Endothelial cell of umbilical vein (primary cell): Measurements from ENCODE around the gene NCR2. TPM values are rescaled to one million over a fixed set of nuclear protein-coding genes. Genes with fewer than 3 reads are reported as not detected.

ENCODE experiments used
- BruUV-seq: library from RNA; stranded (reverse); fragments of 400-500 nt; replicated peaks from 2 replicates; lab custom pipeline; 2021; lab: Mats Ljungman, UMichigan
- CTCF ChIA-PET: fragments of 300-600, 350-600 bp; sonication (Branson Sonifier 250); formaldehyde crosslinking; loops from one replicate; lab custom pipeline; 2021; ENCODE audit warnings: antibody characterized with exemption, inconsistent platforms; lab: Charles Lee
- POLR2A ChIA-PET: fragments of 300-600, 350-600 bp; sonication (Branson Sonifier 250); formaldehyde crosslinking; loops from one replicate; lab custom pipeline; 2021; ENCODE audit warnings: antibody characterized with exemption, inconsistent platforms; lab: Charles Lee
- DNase-seq: peaks from one replicate; pipeline ENCODE4 v3.0.0-alpha.2; 2011; ENCODE audit warnings: low read depth, low spot score
- FAIRE-seq: peaks from 2 replicates; lab custom pipeline; 2011; peaks lifted over from hg19 to GRCh38; lab: Jason Lieb, UNC
- H2AFZ ChIP-seq: 2 replicates; pipeline ENCODE4 v1.6.0; 2012; ENCODE audit warnings: low read depth, low read length, control low read depth, inconsistent platforms
- H3K27ac ChIP-seq: 2 replicates; pipeline ENCODE4 v1.5.1; 2011; ENCODE audit warnings: low read depth, mild to moderate bottlenecking, control low read depth, low read length, moderate library complexity; ENCODE audit not compliant: insufficient read depth
- H3K27me3 ChIP-seq, 2 experiments: 2 replicates each; pipeline versions ENCODE4 v1.6.0 to v1.6.1; 2011; ENCODE audit warnings: low read length in 2 of 2, mixed read lengths in 1 of 2; ENCODE audit not compliant: control insufficient read depth in 2 of 2, insufficient read depth in 2 of 2
- H3K36me3 ChIP-seq, 2 experiments: 2 replicates in 1 of 2; 3 replicates in 1 of 2; pipeline ENCODE4 v1.5.1; 2011; ENCODE audit warnings: low read length in 2 of 2, mild to moderate bottlenecking in 1 of 2, moderate library complexity in 1 of 2; ENCODE audit not compliant: control insufficient read depth in 2 of 2, insufficient read depth in 2 of 2; ENCODE audit errors: extremely low read depth in 1 of 2
- H3K4me1 ChIP-seq: 3 replicates; pipeline ENCODE4 v1.5.1; 2011; ENCODE audit warnings: mild to moderate bottlenecking, low read length; ENCODE audit not compliant: control insufficient read depth, insufficient read depth; ENCODE audit errors: extremely low read depth
- H3K4me2 ChIP-seq: 2 replicates; pipeline ENCODE4 v1.6.1; 2011; ENCODE audit warnings: low read length, control low read depth, mixed read lengths; ENCODE audit not compliant: insufficient read depth
- H3K4me3 ChIP-seq, 3 experiments: fragments of 200-600 bp in 1 of 3; sonication (generic), shearing (Covaris generic) in 1 of 3; replicated peaks in 1 of 3; 2 replicates each; pipeline ENCODE4 v1.5.1; 2011 to 2016; ENCODE audit warnings: control low read depth in 3 of 3, low read length in 3 of 3, mild to moderate bottlenecking in 2 of 3, inconsistent platforms in 1 of 3, low read depth in 1 of 3, moderate library complexity in 1 of 3; ENCODE audit not compliant: insufficient read depth in 1 of 3
- H3K79me2 ChIP-seq: 2 replicates; pipeline ENCODE4 v1.6.0; 2012; ENCODE audit warnings: low read length, inconsistent platforms; ENCODE audit not compliant: control insufficient read depth, insufficient read depth
- H3K9ac ChIP-seq: replicated peaks from 2 replicates; pipeline ENCODE3; 2011; ENCODE audit warnings: low read length, control low read depth; ENCODE audit not compliant: insufficient read depth; ENCODE audit errors: extremely low read depth
- H3K9me1 ChIP-seq: replicated peaks from 3 replicates; pipeline ENCODE4 v1.6.0; 2011; ENCODE audit warnings: mild to moderate bottlenecking, low read length; ENCODE audit not compliant: control insufficient read depth, insufficient read depth; ENCODE audit errors: extremely low read depth
- H3K9me3 ChIP-seq: replicated peaks from 2 replicates; pipeline ENCODE4 v1.5.1; 2012; ENCODE audit warnings: low read length, inconsistent platforms; ENCODE audit not compliant: control insufficient read depth, insufficient read depth
- H4K20me1 ChIP-seq: replicated peaks from 2 replicates; pipeline ENCODE3; 2011; ENCODE audit warnings: mild to moderate bottlenecking, low read length; ENCODE audit not compliant: control insufficient read depth, insufficient read depth; ENCODE audit errors: extremely low read depth
- EZH2 ChIP-seq: IDR thresholded peaks from 2 replicates; pipeline ENCODE4 v1.6.1; 2012; ENCODE audit warnings: borderline replicate concordance, low read depth, mild to moderate bottlenecking, moderate library complexity, low read length, inconsistent platforms; ENCODE audit not compliant: severe bottlenecking
- FOS ChIP-seq: IDR thresholded peaks from 2 replicates; pipeline ENCODE4 v1.6.1; 2011; ENCODE audit warnings: mild to moderate bottlenecking, low read length, moderate library complexity, borderline replicate concordance; ENCODE audit not compliant: insufficient read depth
- GATA2 ChIP-seq: IDR thresholded peaks from 2 replicates; pipeline ENCODE4 v1.7.0; 2011; ENCODE audit warnings: low read depth, mild to moderate bottlenecking, moderate library complexity, mixed read lengths, low read length; ENCODE audit not compliant: insufficient read length, insufficient read depth
- JUN ChIP-seq: IDR thresholded peaks from 2 replicates; pipeline ENCODE4 v1.6.1; 2011; ENCODE audit warnings: borderline replicate concordance, low read depth; ENCODE audit not compliant: insufficient read length, insufficient read depth
- MYC ChIP-seq: IDR thresholded peaks from one replicate; pipeline ENCODE4 v1.6.1; 2011; ENCODE audit warnings: mild to moderate bottlenecking, low read depth, low read length
- POLR2A ChIP-seq: IDR thresholded peaks from 2 replicates; pipeline ENCODE4 v1.6.1; 2012; ENCODE audit warnings: low read depth, mild to moderate bottlenecking, control low read depth, low read length
- POLR2AphosphoS5 ChIP-seq: IDR thresholded peaks from 2 replicates; pipeline ENCODE4 v1.6.1; 2012; ENCODE audit warnings: low read depth, mild to moderate bottlenecking, control low read depth, low read length, moderate library complexity; ENCODE audit not compliant: insufficient read depth
- dilution Hi-C: fragments of 300-500 bp; cut with MboI; formaldehyde crosslinking; loops from one replicate; pipeline ENCODE4 v1.15.0; 2019; ENCODE audit warnings: low sequenced_read_pairs; ENCODE audit not compliant: extremely low pct_ligation_motif_present
- intact Hi-C: fragments of 100-400 bp; cut with micrococcal nuclease; formaldehyde crosslinking; loops from one replicate; pipeline ENCODE4 v1.10.0; 2022
- polyA plus RNA-seq, 4 experiments: library from polyadenylated mRNA; depleted of rRNA in 3 of 4; stranded (reverse) in 3 of 4; unstranded in 1 of 4; fragments of >200 nt; gene quantifications; 2 replicates each; pipeline versions ENCODE4 v1.2.1 to v1.2.3, GENCODE V29; 2011 to 2012; ENCODE audit warnings: missing spikeins in 1 of 4
- small RNA-seq: library from RNA; depleted of rRNA; stranded (forward); fragments of <200 nt; gene quantifications from one replicate; pipeline ENCODE3, GENCODE V24; 2012; ENCODE audit warnings: low replicate concordance, low read depth; ENCODE audit not compliant: insufficient read depth, insufficient read length
- total RNA-seq: library from RNA; stranded (reverse); gene quantifications from 2 replicates; pipeline ENCODE4 v1.2.3, GENCODE V29; 2021
- TF ChIP-seq, protein P1 (sequence below), 2 donors: IDR thresholded peaks; 1 replicate in 1 of 2; 2 replicates in 1 of 2; pipeline ENCODE4 v1.5.1; 2011; ENCODE audit warnings: low read length in 2 of 2, mild to moderate bottlenecking in 2 of 2, moderate library complexity in 2 of 2, control low read depth in 1 of 2, inconsistent platforms in 1 of 2, low read depth in 1 of 2; ENCODE audit not compliant: insufficient read depth in 1 of 2; ENCODE audit errors: extremely low read depth in 1 of 2
- TF ChIP-seq, protein P2 (sequence below): IDR thresholded peaks from 2 replicates; pipeline ENCODE4 v1.6.1; 2011; ENCODE audit not compliant: insufficient read depth, insufficient read length

Gene NCR2
- total and polyA plus RNA-seq, 2 donors (not counting 3 experiments of a cell fraction or from before 2014, with no cell fraction given): not detected

DNA sequence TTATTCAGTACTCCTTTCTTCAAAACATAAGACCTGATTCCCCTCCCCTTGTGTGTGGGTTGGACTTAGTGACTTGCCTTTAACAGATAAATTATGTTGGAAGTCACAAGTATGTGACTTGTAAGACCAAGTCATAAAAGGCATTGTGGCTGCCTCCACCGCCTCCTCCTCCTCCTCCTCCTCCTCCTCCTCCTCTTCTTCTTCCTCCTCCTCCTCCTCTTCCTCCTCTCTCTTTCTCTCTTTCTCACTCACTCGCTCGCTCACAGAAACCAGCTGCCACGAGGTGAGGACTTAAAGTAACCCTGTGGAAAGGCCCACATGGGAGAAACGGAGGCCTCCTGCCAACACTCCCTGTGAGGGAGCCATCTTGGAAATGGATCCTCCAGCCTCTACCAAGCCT, 64.0 kb downstream of the NCR2 start:
- intact Hi-C loops (no loop called here), dilution Hi-C loops (no loop called here)
- H3K4me1 ChIP-seq: no peaks in the 10 kb centered on the region
- ChIA-PET CTCF (no interaction called here), POLR2A (no interaction called here)
- no TSS peak for BruUV-seq
- no peak for TF ChIP-seq GATA2
- no peak for TF ChIP-seq POLR2A
- TF ChIP-seq, protein P1, sequence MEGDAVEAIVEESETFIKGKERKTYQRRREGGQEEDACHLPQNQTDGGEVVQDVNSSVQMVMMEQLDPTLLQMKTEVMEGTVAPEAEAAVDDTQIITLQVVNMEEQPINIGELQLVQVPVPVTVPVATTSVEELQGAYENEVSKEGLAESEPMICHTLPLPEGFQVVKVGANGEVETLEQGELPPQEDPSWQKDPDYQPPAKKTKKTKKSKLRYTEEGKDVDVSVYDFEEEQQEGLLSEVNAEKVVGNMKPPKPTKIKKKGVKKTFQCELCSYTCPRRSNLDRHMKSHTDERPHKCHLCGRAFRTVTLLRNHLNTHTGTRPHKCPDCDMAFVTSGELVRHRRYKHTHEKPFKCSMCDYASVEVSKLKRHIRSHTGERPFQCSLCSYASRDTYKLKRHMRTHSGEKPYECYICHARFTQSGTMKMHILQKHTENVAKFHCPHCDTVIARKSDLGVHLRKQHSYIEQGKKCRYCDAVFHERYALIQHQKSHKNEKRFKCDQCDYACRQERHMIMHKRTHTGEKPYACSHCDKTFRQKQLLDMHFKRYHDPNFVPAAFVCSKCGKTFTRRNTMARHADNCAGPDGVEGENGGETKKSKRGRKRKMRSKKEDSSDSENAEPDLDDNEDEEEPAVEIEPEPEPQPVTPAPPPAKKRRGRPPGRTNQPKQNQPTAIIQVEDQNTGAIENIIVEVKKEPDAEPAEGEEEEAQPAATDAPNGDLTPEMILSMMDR (IDR thresholded peaks at IDR 0.05; ENCODE audit: extremely low read depth in 1 of 2, insufficient read depth in 1 of 2, low read depth in 1 of 2, low read length in 2 of 2): no peak
- TF ChIP-seq EZH2: no peak
- TF ChIP-seq MYC: no peak
- no peak for TF ChIP-seq FOS
- TF ChIP-seq, protein P2, sequence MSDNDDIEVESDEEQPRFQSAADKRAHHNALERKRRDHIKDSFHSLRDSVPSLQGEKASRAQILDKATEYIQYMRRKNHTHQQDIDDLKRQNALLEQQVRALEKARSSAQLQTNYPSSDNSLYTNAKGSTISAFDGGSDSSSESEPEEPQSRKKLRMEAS: no peak
- TF ChIP-seq POLR2AphosphoS5: no peak
- TF ChIP-seq JUN: no peak
- no peak for DNase-seq
- H3K27ac ChIP-seq: no peak overlapping the region
- no peak overlapping the region for H3K4me2 ChIP-seq
- no peak overlapping the region for H3K9ac ChIP-seq
- H3K9me3 ChIP-seq: no peaks in the 10 kb centered on the region
- no peak overlapping the region for H3K4me3 ChIP-seq
- no peaks in the 10 kb centered on the region for H3K36me3 ChIP-seq
- no peaks in the 10 kb centered on the region for H4K20me1 ChIP-seq
- no peaks in the 10 kb centered on the region for H3K79me2 ChIP-seq
- no peaks in the 10 kb centered on the region for H3K9me1 ChIP-seq
- no peak for FAIRE-seq
- no peak overlapping the region for H2AFZ ChIP-seq
- H3K27me3 ChIP-seq: peaks cover 11 to 14% of the 10 kb centered on the region in 2 experiments

Small RNAs within 50 kb of the gene (small RNA-seq; reads per million reads assigned to genes)
- not detected for gene RNU6-643P

Other genes with a start within 250 kb of the NCR2 start
- gene TREML1, start 181.3 kb upstream of the NCR2 start, total RNA-seq: not detected in 2 replicates
- gene TREML1, start 181.3 kb upstream of the NCR2 start, polyA plus RNA-seq: not detected in 2 replicates
- gene TREM2, start 172.5 kb upstream of the NCR2 start, total RNA-seq: not detected in 2 replicates
- gene TREM2, start 172.5 kb upstream of the NCR2 start, polyA plus RNA-seq: not detected in 2 replicates
- gene TREML2, start 134.5 kb upstream of the NCR2 start, total RNA-seq: not detected in 2 replicates
- gene TREML2, start 134.5 kb upstream of the NCR2 start, polyA plus RNA-seq: not detected in 2 replicates
- not detected in 2 replicates for gene TREML4, start 107.3 kb upstream of the NCR2 start, total RNA-seq
- not detected in 2 replicates for gene TREML4, start 107.3 kb upstream of the NCR2 start, polyA plus RNA-seq
- gene TREM1, start 48.9 kb upstream of the NCR2 start, total RNA-seq: not detected in 2 replicates
- gene TREM1, start 48.9 kb upstream of the NCR2 start, polyA plus RNA-seq: not detected in 2 replicates
- 23.9 and 24.4 TPM in 2 replicates for gene FOXP4, start 210.8 kb downstream of the NCR2 start, total RNA-seq
- 5.6 and 6.1 TPM in 2 replicates for gene FOXP4, start 210.8 kb downstream of the NCR2 start, polyA plus RNA-seq